GM19467 (cell line): ENCODE results near the gene GRIP1.

Experiments
- ATAC-seq: cut with Tn5 transposase; IDR thresholded peaks from one replicate; pipeline ENCODE4 v1.9.1; 2021; ENCODE audit warnings: mild to moderate bottlenecking, moderate library complexity; ENCODE audit not compliant: unreplicated experiment

Gene GRIP1

DNA sequence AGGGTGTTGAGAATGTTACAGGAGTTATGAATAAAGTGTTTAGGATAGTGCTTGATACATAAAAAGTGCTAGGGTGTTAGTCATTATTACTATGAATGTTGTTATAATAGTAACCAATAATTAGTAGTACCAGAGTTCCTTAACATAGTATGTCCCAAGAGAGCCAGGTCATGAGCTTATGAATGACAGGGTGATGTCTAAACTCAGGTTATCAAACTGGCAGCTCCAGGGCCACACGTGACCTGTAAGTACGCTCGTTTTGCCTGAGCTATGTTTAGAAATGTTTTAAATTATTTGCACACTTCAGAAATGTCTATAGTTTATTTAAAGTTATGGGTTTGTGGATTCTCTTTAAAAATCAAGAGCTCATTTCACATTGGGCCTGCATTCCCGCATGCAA lies 14.1 kb upstream of the GRIP1 start:
- no peak for ATAC-seq

DNA sequence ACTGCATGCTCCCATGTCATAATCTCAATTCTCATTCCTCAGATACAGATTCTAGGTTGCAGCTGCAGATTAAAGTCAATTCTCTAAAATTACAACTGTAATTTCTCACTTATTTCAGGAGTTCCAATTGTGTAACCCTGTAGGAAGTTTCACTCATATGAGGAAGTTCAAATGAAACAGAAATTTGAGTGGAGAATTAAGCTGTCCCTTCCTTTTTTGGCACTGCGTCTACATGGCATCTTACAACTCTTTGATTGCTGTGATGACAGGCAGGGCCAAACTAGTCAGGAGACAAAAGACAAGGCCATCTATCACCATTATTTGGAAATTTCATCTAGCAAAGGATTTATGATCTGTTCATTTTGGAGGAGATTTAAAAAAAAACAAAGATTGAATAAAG lies 13.3 kb upstream of the GRIP1 start:
- ATAC-seq: no peak

DNA sequence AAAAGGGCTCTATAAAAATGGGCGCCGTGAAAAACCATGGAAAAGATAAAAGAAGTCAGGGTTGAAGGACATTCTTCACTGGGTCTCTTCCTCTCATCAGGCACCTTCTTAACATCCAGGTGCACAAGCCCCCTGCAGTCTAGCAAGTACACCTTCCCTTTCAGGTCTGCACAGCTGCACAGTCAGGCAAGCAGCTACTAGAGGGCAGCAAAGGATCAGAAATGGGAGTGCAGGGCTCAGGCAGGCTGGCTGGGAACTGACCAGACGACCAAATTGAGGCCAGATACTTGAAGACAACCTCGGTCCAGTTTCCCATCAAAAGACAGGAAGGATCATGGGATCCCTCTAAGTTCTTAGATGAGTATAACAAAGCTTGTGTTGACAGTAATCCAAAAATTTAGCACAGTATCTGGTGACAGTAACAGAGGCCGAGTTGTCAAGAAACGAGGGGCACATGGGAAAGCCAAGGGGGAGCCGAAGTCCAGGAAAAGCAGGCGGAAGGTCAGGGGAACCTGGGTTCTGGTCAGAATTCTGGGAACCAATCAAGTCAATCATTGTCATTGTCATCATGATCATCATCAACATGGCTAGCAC lies 10.1 kb upstream of the GRIP1 start:
- no peak for ATAC-seq

DNA sequence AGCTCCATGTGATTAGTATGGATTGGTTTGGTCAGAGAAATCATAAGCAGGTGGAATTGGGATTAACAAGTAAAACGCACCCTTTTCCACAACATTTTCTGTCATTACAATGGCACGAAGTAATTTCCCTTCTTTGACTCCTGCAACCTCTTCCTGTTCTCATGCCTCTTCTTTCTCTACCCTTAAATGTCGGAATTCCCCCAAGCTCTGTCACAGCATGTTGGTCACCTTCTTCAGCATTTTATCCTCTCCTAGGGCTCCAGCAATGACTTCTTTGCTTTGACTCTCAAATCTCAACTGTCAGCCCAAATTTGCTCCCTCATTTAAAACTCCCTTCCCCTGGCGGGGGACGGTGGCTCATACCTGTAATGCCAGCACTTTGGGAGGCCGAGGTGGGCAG lies 5.3 kb upstream of the GRIP1 start:
- ATAC-seq: no peak

DNA sequence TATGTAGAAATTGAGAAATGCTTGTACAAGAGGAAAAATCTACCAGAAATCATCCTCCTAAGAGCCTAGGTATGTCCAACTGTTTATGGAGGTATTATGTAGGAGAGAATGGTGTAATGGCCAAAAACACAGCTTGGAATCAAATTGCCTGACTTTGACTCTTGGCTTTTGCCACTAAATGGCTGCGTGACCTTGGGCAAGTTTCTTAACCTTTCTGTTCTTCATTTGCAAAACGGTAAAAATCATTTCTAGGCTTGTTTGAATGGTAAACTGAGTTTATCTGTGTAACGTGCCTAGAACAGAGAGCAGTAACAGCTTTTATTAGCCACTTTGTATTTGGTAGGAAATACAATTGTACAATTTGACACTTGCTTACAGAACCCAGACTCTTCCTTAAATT lies 4.9 kb upstream of the GRIP1 start:
- ATAC-seq: no peak

DNA sequence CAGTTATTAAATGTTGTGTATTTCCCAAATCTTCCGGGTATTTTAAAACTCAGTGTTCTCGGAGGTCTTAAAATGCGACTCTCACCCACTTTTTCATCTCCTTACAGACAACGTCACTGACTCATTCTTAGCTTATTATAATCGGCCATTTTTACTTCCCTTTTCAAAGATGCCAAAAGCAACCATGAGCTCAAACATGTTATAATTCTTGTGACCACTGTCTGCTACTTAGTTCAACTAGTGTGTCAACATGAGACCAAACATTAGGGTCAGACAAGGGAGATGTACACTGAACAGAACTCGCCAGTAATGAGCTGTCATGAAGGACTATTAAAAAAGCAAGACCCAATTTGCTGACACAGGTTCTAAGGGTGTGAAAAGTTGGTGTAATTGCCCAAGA lies 4.2 kb upstream of the GRIP1 start:
- no peak for ATAC-seq

DNA sequence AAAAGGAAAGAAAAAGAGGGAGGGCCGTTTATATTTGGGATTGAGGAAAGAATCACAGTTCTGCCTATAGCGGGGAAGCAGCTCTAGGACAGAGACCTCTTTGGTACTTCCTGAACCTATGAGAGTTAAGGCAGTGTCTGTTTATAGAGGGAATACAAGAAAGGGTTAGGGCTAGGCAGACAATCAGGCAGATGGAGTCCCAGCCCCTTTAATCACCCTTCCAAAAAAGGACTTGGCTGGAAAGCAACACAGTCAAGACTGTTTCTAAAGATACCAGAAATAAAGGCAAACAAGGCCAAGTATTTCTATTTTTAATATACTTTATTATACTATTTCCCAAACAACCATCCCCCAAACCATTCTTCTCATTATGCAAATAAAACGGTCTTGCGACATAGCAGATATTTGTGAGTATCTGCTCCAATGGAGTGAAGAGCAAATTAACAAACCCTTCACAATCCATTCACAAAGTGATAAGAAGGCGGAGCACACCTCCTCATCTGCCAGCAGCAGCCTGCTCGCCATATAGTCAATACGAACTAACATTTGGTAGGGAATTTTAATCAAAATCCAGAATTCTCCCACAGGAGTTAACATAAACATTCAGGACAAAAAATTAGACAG lies 697 bp upstream of the GRIP1 start:
- no peak for ATAC-seq

DNA sequence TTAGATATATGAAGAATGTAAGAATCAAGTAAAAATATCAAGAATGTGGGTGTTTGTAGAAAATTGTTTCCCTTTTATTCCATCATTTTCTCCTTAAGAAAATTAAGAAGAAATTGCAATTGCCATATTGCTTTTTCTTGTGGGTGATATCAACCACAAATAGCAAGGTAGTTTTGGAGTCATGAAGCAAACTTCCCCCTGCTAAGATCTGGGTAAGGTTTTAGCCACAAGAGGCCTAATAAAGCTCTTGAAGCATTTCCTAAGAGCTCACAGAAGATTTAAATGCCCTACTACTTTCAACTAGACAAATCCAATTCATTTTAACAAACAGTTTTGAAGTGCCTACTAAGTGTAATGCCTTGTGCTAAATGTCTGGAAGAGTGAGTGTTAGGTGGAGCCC lies 2.6 kb downstream of the GRIP1 start:
- ATAC-seq: no peak

DNA sequence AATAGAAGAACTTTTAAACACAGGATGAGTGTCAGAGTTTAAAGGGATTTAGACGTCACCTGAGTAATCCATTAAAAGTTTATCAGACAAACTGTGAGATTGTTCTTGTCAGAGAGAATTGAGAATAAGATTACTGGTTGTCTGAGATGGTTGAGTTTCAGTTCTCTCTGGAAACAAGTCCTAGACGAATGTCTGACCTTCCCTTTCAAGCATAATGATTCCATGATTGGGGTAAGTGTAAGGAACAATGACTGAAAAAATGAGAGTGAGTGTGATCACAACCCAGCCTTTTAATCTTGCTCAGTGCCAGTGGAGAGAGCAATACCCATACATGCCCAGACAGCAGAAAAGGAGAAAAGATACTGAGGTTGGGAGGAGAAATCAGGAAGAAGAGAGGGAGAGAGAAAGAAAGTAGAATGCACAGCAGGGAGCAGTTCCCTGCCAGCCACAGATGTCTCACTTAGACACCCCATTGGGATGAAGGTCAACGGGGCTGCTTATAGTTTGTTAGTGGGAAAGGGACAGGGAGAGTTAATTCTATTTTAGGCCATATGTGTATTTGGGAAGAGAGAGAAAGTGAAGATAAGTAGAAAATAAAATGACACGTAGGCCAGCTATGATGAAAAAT lies 4.3 kb downstream of the GRIP1 start:
- no peak for ATAC-seq

DNA sequence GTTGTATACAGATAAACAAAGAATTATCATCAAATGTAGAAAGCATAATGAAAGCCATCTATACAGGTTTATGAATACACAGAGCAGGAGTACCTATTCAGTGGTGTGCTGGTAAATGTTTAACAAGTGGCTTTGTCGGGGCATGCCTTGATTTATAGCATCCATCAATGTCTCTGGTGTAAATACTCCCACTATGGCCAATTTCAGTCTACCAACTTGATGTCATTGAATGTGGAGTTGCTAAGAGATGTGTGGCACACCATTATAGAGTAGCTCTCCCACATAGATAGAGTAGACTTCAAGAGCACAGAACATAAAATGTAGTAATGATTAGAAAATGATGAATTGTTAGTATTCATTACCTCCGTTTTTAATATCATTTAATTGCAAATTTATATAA lies 9.3 kb downstream of the GRIP1 start:
- no peak for ATAC-seq

DNA sequence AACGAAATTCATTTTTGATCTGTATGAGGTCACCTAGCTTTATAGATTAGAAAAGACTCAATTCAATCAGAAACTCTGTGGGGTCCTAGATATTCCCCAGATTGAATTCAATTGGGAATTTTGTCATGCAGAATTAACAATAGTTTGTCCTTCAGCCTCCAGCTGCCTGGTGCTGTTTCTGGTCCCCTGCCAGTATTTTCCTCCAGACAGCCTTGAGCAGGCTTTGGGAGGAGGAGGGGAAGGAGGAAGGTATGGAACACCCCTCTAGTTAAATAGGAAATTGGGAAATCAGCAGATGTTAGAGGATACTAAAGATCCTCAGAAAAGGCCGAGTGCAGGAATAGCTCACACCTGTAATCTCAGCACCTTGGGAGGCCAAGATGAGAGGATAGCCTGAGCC lies 10.6 kb downstream of the GRIP1 start:
- no peak for ATAC-seq

DNA sequence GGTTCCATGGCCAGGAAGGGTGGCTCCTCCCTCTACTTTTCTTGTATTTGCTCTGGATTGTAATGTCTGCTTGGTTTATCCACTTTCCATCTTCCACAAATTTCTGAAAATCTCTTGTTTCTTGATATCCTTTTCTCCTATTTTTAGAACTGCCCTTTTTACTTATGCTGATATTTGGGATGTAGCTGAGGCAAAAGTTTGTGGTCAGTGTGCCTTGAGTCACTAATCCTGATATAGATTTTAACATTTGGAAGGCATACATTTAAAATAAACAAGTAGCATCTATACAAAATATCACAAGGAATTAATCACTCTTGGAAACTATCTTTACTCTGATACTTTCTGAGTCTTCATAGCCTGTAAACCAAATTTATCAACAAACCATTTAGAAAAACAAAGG lies 11.0 kb downstream of the GRIP1 start:
- ATAC-seq: no peak

DNA sequence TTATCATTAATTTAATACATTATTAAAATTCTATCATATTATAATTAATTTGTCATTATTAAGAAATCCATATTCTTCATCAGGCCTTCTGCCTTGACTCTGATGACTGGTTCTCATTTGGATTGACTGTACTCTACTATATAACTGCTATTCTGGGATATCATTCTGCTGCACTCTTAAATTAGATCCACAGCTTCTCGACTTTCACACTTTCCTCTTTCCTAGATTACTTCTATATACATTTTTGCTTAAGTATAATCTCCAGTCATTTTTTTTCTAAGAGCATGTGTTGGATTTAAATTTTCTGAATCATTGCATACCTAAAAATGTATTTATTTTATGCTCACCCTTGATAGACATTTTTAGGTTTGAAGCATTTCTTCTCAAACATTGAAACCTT lies 12.4 kb downstream of the GRIP1 start:
- no peak for ATAC-seq

DNA sequence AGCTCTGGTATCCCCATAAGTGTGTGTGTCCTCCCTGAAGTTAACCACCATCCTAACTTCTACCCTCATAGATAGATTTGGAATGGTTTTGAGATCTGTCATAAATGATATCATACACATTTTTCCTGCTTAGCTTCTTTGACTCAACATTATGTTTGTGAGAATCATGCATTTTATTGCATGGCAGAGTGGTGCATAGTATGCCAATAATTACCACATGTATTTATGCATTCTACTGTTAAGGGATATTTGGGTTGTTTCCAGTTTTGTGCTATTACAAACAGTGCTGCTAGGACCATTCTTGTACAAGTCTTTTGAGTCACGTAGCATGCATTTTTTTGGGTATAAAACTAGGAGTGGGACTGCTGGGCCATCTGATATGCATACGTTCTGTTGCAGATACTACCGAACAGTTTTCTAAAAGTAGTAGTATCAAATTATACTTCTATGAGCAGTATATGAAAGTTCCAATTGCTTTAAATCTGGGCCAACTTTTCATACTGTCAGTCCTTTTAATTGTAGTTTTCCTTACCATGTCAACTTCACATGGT lies 13.4 kb downstream of the GRIP1 start:
- no peak for ATAC-seq

DNA sequence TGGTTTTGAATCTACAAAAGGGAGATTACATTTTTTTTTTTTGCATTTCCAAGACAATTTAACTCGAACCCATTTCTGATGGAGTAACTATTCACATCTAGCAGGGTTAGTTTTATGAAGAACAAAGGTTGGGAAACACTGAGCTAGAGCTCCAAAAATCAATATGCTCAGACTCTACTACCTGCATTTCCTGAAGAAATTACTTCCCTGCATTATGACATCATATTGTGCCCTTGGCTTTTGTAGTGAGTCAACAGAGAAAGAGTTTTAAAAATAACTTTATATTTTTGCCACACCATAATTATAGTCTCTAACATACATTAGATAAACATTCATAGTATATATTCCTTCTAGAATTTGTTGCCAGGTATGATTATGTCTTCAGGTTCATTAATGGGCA lies 14.8 kb downstream of the GRIP1 start:
- no peak for ATAC-seq

DNA sequence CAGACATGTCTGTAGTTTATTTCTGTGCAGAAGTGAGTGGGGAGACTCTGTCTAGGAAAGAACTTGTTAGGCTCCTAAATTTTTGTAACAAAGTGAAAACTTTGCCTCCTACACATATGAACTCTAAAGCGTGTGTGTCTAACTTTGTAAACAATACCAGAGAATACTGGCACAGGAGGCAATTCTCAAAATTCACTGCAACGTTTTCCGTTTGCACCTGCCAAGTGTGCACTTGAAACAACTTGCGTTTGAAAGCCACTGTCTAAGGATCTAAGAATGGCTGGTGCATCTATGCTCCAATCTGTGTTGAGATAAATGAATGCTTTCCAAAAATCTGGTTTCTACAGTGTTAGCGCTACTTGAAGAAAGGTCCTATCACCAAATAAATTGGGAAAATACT lies 15.3 kb downstream of the GRIP1 start:
- ATAC-seq: no peak

DNA sequence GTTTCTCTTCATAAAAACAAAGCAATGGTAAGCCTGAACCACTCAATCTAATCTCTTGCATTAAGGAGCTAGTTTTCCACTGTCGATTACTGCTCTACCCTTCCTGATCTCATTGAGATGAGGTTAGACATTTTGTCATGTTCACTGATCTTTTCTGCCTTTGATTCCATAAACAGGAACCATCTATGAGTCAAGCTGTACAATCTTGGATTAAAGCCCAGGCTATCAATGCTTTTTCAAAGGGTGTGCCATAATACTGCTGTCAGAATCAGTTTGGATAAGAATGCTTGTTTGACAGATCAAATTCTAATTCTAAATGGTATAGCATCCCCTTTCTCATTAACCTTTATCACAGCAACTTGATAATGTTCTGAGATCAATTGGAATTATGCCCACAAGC lies 16.1 kb downstream of the GRIP1 start:
- ATAC-seq: no peak

DNA sequence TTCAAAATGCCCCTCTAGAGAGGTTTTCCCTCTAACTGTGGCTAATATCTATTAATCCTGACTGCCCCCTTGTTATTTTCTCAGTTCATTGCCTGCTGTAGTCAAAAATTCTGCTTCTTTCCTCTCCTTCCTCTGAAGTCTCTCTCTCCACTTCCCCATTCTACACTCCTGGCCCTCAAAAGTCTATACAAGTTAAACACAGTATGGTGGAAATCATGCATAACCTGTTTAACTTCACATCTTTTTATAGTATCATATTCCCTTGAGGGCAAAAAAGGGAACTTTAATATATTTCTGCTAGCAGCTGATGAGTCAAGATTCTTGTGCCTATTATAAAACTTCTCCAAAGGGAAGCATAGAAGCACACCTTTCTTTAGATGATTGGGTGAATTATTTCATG lies 16.7 kb downstream of the GRIP1 start:
- ATAC-seq: no peak

DNA sequence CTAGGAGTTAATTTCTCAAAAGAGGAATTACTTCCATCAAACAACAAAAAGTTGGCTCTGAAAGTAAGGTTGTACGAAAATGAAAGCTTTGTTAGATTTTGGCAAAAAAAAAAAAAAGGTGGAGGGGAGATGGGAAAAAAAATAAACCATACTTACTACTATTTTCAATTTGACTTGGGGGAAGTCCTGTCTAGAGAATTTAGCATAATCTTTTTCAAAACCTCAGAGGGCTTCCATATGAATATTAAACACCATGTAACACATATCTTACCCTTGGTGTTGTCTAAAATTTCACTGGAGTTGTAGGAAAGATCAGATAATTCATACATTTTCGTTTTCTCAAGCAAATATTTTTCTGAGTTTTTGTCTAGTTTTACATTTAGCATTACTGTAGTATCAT lies 17.5 kb downstream of the GRIP1 start:
- ATAC-seq: no peak

DNA sequence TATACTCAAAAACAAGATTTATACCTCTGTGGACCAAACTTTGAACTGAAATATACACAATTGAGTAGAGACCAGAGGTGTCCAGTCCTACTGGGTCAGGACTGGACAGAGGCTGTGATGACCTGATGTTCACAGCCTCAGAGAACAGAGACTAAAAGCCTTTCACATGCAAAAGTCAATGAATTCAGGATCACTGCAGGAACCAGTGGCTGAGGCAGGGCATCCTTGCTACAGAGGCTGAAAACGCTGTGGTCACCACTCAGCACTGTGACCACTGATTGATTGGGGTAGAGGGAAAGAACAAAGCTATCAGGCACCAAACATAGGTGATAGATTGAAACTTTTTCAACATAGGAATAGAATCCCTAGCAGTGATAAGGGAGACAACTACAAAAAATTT lies 25.1 kb downstream of the GRIP1 start:
- ATAC-seq: no peak

DNA sequence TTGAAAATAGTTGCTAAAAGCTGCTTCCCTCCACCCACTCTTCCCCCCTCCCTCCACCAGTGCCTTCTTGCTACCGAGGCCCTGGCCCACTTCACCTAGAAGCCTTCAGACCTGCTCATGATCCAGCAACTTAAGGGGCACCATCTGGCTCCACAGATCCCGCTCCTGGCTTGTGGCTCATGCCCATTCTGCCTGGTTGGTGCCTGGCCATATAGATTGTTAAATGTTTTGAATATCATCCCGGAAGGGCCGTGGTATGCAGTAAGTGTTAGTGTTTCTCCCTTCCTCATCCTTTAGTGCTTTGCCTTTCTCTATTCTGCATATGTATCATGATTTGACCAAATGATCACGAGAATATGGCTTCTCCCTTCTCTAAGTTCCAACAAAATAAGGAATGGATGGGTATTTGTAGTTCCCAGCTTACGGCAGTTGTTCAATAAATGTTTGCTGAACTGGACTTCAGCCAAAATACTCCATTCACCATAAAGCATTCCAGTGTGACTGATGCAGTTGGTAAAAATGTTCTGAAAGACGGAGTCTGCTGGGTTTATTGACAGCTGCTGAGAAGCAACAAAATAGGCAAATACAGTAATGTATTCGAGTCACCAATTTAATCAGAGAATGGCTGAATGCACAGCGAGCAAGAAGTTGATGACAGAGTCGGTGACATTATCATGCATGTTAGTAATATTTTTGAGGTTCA lies 30.7 kb downstream of the GRIP1 start:
- no peak for ATAC-seq
